HG03439 (cell line): ENCODE data around the gene KRT1.

Experiments used
- ATAC-seq: cut with Tn5 transposase; IDR thresholded peaks from one replicate; pipeline ENCODE4 v1.9.1; 2021; ENCODE audit warnings: mild to moderate bottlenecking, moderate library complexity; ENCODE audit not compliant: unreplicated experiment

KRT1 gene

GRCh38 chr12:52641468-52641867 lies 38.7 kb downstream of the KRT1 start:
- no peak for ATAC-seq

- no peak for ATAC-seq
Observed at GRCh38 chr12:52637299-52637698, 42.9 kb downstream of the KRT1 start.

- ATAC-seq = no peak
Observed at GRCh38 chr12:52636592-52637258, 43.5 kb downstream of the KRT1 start.

DNA sequence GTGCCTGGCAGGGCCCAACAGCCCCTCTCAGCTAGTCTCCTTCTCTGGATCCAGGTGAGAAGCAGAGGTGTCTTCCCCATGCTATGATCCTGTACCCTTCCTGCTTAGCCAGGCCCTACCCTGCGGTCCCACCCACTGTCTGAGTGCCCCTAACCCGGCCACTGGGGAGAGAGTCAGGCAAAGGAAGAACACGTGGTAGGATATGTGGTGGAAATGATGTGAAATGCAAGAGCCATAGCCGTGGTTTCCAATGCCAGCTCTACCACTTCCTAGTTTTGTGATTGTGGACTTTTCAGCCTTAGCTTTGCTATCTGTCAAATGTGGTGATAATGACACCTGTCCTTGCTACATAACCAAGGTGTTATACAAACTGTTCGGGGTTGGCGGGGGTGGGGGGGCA lies 44.0 kb downstream of the KRT1 start:
- no peak for ATAC-seq

DNA sequence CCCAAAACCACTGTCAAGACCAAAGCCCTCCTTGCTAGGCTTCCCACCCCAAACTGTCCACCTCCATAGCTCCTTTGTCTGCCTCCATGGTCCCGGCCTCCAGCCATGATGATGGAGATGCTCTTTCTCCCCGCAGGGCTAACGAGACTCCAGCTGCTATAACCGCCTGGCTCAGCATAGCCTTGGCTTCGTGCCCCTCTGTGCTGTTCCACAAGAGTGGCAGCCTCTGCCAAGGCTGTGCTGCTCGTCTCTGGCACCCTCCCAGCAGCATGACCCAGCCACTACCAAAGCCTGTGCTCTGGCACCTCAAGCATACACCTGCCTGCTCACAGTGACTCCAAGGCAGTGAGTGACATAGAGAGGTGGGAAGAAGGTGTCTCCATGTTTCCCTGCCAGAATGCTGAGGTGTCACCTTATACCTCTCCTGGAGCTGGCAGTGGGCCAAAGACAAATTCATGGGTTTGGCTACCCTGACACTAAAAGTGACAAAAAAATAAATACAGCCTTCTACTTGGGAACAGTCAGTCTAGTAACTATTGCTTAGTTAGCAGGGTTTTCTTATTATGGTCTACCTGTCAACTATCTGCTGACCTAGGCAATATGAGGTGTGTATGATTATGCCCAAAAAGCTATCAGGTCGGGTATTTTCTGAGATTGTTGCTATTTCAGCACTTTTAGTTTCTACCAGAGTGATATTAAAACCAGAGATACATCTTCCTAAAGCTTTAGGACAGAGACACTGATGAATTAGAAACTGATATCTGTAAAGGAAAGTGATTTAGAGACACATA lies 45.7 kb downstream of the KRT1 start:
- ATAC-seq = no peak

GRCh38 chr12:52633383-52633782 lies 46.8 kb downstream of the KRT1 start:
- ATAC-seq = no peak

DNA sequence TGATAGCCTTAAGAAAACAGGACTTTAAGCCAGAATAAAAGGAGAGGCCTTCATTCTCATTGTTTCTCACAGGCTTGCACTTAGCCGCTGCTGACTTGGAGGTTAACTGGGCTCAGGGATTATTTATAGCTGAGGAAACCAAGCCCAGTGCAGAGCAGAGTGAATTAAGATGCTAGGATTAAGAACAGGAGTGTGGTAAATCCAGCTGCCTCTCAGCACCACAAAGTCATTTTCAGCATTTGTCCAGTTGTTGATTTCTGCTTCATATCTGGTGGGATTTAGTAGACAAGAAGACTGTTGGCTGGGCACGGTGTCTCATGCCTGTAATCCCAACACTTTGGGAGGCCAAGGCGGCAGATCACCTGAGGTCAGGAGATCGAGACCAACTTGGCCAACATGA lies 47.6 kb downstream of the KRT1 start:
- ATAC-seq = no peak

- no peak for ATAC-seq
Observed at GRCh38 chr12:52631676-52632459, 48.3 kb downstream of the KRT1 start.

DNA sequence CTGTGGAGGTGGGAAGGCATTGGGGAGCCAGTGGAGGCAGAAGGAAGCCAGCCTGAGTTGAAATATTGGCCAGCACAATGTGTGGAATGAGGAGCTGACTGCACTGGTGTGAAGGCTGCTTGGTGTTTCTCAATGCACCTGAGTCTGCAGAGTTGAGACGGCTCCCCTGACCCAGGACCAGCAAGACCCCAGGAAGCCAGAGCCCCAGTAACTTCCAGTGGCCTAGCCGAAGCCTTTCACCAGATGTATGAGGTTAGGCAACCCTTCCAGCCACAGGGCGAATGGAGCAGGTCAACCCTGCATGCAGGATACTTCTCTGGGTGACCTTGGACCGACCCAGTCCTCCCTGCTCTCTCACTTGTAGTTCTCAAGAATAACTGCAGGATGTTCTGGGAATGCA lies 48.9 kb downstream of the KRT1 start:
- no peak for ATAC-seq

DNA sequence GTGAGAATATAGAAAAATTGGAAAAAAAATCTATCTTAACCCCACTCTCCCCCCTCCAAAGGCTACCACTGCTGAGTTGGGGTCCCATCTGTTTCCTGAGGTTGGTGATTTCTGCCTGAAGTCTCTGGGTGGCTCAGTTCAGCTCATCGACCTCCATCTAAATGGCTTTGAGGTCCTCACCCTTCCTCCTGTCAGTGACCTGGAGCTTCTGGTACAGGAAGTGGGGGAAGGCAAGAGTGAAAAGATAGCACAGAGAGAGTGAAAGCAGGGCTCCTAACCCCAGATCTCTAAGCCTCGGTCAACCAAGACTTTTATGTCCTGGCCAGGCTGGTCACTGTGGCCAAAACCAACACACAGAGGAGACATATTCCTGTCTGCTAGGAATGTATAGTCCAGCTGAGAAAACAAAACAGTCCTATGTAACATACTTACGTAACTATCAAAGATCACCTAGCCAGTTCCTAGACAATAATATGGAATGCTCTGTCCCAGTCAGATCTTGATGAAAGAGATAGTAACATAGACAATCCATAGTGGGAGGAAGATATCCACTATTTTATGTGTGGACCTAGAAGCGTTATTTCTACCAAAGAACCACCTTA lies 49.5 kb downstream of the KRT1 start:
- ATAC-seq = no peak

DNA sequence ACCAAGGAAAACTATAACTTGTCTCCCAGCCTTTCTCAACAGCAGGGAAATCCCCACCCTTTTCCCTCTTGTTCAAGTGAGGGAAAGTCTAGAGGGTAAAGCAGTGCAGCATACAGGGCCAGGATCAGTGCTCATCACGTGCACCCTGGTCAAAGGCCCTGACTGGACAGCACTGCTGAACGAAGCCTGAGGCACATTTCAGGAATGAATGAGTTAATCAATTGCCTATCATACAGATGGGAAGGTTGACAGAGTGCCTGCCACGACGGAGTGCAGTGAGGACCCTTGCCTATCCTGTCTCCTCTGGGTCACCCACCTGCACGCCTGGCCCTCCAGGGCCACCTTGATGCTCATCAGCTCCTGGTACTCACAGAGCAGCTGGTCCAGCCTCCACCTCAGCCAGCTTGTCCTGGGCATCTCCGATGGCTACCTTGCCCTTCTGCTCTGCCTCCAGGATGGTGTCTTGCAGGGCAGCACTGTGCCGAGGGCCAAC lies 50.2 kb downstream of the KRT1 start:
- no peak for ATAC-seq

GRCh38 chr12:52629281-52630007 lies 50.8 kb downstream of the KRT1 start:
- no peak for ATAC-seq

GRCh38 chr12:52628841-52629240 lies 51.4 kb downstream of the KRT1 start:
- ATAC-seq = no peak

GRCh38 chr12:52628111-52628507 lies 52.1 kb downstream of the KRT1 start:
- ATAC-seq = no peak

DNA sequence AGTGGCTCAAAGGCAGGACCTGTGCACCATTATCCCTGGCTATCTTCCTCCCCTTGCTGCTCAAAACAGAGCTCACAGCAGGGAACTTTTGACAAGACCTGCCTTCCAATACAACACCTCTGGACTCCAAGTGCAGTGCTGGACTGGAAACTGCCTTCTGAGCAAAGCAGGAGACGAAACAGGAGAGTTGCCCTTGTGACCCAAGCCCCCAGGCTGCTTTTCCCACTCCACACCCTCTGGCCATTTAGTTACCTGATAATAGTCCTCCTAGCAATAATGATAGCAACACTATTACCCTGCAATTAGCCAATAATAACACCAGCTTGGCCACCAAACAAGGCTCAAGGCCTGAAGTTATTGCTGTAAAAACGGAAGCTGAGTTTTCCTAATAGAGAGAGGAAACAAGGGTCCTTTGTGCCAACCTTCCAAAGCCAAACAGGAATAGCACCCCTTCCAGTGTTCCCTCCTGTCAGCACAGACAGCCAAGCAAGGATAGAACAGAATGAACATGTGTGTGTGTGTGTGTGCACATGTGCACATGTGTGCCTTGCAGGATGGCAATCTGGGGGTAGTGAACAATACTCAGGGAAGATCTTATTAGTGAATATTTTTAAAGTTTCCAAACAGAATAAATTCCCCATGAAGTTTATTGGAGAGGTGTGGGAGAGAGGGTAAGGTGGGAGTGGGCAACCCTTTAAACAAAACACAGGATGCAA lies 52.7 kb downstream of the KRT1 start:
- no peak for ATAC-seq
